HG02852 (cell line): ENCODE data around the gene C6orf89.
"Not testable (repeated sequence)": the region's sequence is repeated elsewhere in the genome, so short reads cannot be mapped to it uniquely, and the experiment has no call there.

ENCODE experiments used
- ATAC-seq: cut with Tn5 transposase; IDR thresholded peaks from one replicate; pipeline ENCODE4 v1.9.1; 2021; ENCODE audit warnings: mild to moderate bottlenecking, moderate library complexity; ENCODE audit not compliant: unreplicated experiment

C6orf89 gene

DNA sequence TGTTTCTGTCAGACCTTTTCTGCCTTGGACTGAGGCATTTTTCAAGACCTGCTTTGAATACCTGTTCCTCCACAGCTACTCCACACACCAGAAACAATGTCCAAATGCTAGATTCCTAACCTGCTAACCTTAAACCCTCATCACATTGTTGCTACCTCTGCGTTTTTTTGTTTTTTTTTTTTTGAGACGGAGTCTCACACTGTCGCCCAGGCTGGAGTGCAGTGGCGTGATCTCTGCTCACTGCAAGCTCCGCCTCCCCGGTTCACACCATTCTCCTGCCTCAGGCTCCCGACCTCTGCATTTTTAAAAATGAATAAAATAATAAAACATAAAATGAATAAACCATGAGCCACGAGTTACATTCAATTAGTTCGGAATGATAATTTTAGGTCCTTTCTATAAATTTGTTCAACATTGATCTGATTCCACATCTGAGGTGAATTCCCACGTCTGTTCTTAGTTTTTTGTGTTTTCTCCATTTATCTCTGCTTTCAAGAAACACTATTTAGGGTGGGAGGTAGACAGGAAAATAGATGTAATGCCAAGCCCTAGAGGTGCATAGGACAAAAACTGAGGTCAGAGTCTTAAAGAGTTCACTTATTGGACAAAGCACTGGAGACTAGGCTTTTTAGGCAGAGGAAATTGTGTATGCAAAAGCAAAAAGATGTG is 1.3 kb downstream of the C6orf89 start:
- ATAC-seq = no peak

DNA sequence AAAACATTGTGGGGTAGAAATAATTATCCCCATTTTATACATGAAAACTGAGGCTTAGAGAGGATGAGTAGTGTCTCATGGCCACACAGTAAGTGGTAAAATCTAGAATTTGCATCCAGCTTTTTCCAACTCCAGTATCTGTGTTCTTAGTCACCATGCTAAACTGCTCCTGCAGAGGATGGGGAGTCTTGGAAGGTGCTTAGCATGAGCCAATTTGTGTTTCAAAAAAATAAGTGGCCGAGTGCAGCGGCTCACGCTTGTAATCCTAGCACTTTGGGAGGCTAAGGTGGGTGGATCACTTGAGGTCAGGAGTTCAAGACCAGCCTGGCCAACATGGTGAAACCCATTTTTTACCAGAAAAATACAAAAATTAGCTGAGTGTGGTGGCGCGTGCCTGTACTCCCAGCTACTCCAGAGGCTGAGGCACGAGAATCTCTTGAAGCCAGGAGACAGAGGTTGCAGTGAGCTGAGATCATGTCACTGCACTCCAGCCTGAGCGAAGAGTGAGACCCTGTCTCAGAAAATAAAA is 2.4 kb downstream of the C6orf89 start:
- ATAC-seq = no peak

DNA sequence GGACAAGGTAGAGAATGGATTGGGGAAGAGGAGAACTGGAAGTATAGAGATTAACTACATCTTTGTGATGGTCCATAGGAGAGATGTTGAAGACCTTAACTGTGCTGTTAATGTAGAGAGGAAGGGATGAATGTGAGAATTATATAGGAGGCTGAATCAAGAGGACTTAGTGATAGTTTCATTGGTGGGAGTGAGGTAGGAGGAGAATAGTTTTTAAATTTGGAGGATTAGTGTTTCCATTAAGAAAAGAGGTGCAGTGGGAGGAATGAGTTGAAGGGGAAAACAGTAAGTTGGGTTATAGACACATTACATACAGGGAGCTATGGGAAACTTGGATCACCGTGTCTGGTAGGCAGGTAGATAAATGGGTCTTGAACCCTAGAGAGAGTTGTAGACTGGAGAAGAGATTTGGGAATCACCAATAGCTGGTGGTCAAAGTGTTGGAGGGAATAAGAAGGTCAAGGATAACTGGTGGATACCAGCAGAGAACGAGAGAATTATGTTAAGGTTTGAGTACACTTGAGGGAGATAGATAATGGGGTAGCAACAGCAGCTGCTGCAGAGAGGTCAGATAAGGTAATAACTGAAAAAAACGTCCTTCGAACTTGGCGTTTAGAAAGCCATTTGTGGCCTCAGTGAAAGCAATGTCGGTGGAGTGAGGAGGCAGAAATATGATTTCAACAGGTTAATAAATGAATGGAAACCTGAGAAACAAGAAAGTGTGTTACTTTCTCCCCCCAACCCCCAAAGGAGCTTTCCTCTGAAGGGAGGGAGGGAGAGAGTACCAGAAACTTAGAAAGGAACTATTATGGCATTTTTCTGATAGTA is 3.1 kb downstream of the C6orf89 start:
- ATAC-seq = no peak

DNA sequence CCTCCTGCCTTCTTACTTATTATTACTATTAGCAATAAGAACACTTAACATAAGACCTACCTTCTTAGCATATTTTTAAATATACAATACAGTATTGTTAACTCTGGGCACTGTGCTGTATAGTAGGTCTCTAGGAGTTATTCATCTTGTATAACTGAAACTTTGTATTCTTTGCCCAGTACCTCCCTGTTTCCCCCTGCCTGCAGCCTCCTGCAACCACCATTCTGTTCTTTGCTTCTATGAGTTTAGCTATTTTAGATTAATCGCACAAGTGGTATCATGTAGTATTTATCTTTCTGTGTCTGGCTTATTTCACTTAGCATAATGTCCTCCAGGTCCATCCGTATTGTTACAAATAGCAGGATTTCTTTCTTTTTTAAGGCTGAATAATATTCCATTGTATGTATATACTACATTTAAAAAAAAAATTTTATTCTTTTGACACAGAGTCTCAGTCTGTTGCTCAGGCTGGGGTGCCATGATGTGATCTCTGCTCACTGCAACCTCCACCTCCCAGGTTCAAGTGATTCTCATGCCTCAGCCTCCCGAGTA is 4.4 kb downstream of the C6orf89 start:
- ATAC-seq = no peak

GRCh38 chr6:36891153-36891552 is 5.4 kb downstream of the C6orf89 start:
- not testable (repeated sequence) for ATAC-seq

DNA sequence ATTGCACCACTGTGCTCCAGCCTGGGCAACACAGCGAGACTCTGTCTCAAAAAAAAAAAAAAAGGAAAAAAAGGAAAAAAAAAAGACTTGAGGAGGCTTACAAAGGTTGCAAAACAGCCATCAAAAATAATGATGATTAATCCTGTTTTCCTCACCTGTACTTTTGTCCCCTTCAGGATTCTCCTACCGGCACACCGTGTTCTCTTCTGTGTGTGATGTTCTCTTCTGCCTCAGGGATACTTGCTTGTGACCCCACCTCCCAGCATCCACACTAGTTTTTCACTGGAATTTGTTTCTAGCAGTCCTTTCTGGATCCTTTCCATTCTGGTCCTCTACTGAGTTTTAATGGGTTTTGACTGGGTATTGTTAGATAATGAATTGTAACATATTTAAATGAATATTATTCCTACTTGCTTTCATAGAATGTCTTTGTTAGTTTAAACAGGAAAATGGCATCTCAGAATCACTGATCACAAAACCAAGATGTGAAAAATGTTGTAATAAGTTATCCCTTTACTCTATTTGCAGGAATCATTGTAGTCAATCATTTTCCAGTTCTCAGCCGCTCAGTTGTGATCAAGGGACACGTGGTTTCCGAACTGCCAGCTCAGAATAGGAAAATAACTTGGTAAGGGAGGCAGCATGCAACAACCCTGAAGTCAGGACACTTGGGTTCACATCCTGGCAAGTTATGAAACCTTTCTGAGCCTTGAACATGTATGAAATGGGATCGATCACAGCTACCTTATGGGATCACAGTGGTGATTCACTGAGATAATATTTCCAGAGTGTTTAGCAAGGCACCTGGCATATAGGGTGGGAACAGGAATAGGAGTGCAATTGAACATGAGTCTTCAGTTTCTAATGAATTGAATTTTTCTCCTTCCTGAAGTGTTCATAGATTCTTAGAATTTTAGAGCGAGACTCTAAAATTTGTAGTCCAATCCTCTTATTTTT is 8.5 kb downstream of the C6orf89 start:
- no peak for ATAC-seq

- no peak for ATAC-seq
Observed at GRCh38 chr6:36897609-36898008, 11.9 kb downstream of the C6orf89 start.

DNA sequence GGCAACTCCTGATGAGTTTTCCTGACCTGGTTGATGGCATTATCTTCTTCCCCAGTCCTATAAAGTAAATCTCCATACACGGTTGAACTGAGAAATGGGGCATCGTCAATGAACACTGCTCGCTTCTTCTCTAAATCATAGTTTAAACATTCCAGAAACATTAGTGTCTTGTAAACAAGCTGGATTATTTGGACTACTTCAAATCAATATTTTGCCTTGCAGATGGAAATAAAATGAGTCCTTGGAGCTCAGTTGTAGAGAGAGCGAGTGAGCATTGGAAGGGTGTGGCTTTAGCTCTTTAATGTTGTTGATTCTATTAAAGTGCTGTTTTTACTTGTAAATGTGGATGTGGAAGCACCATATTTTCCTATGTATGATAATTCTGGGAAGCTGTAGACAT is 18.4 kb downstream of the C6orf89 start:
- no peak for ATAC-seq

GRCh38 chr6:36904851-36905393 is 19.2 kb downstream of the C6orf89 start:
- ATAC-seq = no peak

GRCh38 chr6:36906539-36907325 is 21.0 kb downstream of the C6orf89 start:
- ATAC-seq = no peak

DNA sequence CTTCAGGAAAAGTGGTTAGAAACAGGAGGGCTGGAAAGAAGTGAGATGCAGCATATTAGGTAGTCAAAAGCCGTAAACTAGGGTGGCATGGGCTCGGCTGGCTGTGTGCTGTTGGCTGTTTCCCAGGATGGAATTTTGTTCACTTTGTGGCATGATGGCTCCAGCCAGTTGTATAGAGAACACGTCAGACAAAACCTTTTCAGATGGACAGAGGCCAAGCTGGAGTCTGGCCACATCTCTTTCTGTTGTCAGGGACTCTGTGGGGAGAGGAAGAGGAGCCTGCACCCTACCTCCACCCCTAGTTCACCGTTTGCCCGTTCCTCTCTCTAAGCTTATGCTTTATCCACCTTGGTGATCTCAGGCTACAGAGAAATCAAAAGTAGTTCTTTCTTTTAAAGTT is 22.0 kb downstream of the C6orf89 start:
- ATAC-seq = no peak

DNA sequence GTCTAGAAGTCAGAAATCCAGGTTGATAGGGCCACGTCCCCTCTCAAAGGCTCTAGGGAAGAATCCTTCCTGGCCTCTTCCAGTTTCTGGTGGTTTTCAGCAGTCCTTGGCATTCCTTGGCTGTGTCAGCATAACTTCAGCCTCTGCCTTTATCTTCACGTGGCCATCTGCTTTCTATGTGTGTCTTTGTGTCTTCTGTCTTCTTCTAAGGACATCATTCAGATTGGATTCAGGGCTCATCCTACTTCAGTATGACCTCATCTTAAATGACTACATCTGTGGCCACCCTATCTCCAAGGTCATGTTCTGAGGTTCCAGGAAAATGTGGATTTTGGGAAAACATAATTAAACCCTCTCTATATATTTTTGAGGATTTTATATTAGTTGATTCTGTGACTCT is 23.0 kb downstream of the C6orf89 start:
- no peak for ATAC-seq

GRCh38 chr6:36912030-36912454 is 26.3 kb downstream of the C6orf89 start:
- peak; percentile 16 for ATAC-seq

DNA sequence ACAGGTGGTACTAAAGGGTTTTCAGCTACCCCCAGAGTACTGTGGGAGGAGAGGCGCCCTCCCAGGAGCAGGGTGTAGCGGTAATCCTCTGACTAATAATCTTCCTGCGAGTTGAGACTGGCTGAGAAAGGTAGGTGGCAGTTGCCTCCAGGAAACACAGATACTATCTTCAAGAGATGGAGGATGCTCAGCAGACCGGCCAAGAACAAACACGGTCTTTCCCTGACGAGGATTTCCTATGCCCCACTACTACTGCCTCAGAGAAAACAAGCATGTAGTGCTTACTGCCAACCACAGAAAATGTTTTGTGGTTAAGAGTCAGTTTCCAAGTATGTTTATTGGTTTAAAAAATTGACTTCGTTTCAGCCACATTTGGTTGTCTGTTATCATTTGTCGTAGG is 26.8 kb downstream of the C6orf89 start:
- ATAC-seq = peak; percentile 90

DNA sequence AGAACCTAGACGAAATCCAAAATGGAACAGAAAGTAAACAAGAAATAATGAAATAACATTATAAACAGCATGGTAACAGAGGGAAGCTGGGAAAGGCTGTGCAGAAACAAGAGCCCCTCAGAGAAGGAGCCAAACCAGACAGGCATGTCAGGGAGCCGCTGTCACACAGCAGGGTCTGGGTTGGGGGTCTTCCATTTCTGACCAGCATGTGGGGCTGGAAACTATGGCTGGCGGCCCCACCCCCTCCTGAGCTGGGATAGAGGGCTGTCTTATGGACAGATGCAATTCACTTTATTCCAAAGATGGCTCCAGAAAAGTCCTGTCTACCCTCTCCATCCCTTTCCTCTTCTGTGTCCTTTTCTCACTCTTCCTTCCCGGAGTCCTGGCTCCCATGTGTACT is 27.3 kb downstream of the C6orf89 start:
- ATAC-seq = no peak

DNA sequence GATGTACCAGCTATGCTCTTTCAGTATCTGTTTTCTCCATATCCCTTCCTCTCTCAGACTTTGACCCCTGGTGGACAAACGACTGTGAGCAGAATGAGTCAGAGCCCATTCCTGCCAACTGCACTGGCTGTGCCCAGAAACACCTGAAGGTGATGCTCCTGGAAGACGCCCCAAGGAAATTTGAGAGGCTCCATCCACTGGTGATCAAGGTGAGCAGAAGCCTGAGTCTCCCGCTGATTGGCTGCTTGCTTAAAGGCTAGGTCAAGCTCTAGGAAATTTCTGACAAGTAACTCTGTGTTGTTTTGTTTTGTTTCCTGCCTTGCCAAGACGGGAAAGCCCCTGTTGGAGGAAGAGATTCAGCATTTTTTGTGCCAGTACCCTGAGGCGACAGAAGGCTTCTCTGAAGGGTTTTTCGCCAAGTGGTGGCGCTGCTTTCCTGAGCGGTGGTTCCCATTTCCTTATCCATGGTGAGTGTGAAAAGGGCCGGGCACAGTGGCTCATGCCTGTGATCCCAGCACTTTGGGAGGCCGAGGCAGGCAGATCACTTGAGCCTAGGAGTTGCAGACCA is 28.6 kb downstream of the C6orf89 start:
- ATAC-seq = no peak

DNA sequence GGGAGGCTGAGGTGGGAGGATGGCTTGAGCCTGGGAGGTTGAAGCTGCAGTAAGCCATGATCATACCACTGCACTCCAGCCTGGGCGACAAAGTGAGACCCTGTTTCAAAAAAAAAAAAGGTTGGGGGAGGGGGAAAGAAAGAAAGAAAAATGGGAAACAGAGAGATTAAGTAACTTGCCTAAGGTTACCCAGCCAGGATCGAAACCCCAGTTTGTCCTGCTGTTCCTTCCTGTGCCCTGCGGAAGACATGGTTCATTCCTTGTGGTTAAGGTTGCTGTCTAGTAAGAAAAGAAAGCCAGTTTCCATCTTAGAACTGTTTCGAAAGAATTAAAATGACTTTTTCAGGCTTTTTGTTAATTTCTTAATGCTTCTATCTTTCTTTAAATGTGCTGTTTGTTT is 29.8 kb downstream of the C6orf89 start:
- no peak for ATAC-seq

DNA sequence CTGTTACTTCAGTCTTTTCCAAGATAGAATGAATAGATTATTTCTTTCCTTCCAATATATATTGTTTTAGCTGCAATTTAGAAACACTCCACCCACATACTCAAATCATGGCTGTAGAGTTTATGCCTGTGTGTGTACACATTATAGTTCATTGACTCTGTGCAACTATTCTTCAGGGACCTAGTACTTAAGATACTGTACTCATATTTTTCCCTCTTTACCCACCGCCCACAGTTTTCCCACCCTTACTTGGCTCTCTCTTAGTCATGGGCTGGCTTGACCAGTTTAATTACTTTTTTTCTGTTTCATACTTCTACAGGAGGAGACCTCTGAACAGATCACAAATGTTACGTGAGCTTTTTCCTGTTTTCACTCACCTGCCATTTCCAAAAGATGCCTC is 30.4 kb downstream of the C6orf89 start:
- ATAC-seq = no peak

- ATAC-seq = no peak
Observed at GRCh38 chr6:36917541-36918193, 31.9 kb downstream of the C6orf89 start.
